GM21528 (cell line): ENCODE results near the gene TAF12.
A peak's percentile ranks its signal among the peaks of the same experiment; 100 is the strongest.
"Not testable (repeated sequence)": the region's sequence is repeated elsewhere in the genome, so short reads cannot be mapped to it uniquely, and the experiment has no call there.

ENCODE experiments used
- ATAC-seq: cut with Tn5 transposase; IDR thresholded peaks from one replicate; pipeline ENCODE4 v1.9.1; 2021; ENCODE audit warnings: mild to moderate bottlenecking, moderate library complexity; ENCODE audit not compliant: unreplicated experiment, low FRiP score

TAF12 gene

DNA sequence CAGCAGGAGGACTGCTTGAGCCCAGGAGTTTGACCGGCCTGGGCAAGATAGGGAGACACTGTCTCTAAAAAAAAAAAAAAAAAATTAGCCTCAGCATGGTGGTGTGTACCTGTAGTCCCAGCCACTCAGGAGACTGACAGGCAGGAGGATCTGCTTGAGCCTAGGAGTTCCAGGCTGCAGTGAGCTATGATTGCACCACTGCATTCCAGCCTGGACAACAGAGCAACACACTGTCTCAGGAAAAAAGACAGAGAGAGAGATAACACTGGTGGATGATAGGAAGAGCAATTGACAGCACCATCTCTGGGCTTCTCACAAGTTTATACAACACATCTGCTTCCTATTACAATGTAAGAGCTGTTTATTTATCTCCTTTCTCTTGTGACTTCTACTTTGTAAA lies 3.2 kb upstream of the TAF12 start:
- ATAC-seq, result no peak

DNA sequence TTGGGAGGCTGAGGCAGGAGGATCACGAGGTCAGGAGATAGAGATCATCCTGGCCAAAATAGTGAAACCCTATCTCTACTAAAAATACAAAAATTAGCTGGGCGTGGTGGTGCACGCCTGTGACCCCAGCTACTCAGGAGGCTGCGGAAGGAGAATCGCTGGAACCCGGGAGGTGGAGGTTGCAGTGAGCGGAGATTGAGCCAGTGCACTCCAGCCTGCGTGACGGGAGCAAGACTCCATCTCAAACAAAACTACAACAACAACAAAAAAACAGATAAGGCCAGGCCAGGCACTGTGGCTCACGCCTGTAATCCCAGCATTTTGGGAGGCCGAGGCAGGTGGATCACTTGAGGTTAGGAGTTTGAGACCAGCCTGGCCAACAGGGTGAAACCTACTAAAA lies 2.5 kb upstream of the TAF12 start:
- not testable (repeated sequence) for ATAC-seq

DNA sequence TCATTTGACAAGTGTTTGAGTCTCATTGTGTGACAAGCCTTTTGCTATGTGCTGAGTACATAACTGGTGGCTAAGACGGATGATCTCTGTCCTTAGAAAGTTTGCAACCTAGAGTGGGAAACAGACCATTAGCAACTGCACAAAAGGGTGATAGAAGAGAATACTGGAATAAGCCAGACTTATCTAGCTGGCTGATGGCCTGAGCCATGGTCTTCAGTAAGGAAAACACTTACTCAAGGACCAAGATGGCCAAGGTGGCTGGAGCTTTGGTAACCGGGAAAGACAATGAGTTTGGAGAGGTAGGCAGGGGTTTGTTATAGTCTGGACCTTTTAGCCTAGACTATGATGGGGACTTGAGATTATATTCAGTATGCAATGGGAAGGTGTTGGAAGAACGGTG lies 1.6 kb upstream of the TAF12 start:
- no peak for ATAC-seq

- peak; percentile 12 for ATAC-seq
Observed at GRCh38 chr1:28642056-28642846, 616 bp downstream of the TAF12 start.

DNA sequence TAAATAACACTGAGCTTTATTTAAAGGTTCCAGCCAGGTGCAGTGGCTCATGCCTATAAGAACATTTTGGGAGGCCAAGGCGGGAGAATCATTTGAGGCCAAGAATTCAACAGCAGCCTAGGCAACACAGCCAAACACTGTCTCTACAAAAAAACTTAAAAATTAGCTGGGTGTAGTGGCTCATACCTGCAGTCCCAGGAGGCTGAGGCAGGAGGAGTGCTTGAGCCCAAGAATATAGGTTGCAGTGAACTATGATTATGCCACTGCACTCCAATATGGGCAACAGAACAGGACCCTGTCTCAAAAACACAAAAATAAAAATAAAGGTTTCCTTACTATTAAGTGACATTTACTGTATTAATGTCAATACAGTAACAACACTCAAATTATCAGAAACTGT lies 2.1 kb downstream of the TAF12 start:
- no peak for ATAC-seq

DNA sequence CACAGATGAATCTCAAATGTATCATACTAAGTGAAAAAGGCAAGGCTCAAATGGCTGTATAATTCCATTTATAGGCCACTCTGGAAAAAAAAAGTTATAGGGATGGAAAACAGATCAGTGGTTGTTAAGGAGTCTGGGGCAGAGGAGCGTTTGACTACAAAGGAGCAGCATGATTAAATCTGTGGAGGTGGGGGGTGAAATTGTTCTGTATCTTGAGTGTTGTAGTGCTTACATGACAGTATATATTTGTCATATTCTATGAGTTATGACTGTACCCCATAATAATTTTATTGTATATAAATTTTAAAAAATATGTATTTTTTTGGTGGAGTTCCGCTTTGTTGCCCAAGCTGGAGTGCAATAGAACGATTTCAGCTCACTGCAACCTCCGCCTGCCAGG lies 10.3 kb downstream of the TAF12 start:
- ATAC-seq, result no peak

- no peak for ATAC-seq
Observed at GRCh38 chr1:28631713-28632112, 11.2 kb downstream of the TAF12 start.

- ATAC-seq, result no peak
Observed at GRCh38 chr1:28613175-28613574, 29.7 kb downstream of the TAF12 start.

GRCh38 chr1:28606771-28607170 lies 36.1 kb downstream of the TAF12 start:
- ATAC-seq, result no peak

DNA sequence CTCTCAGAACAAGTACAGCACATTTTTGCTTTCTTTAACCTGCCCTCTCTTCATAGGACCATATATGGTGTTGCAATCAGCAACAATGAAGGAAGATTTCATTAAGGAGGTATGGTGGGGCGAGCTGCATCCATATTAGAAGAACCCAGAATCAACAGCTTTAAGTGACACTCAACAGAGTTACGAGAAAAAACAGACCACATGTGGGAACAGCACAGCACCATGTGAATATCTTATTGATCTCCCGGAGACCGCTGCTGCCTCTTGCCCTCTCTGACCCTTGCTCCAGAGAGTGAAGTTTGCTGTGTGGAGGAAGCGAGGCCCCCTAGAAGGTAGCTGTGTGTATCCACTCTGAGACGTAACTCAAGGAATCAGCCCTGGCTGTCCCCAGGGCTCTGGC lies 37.9 kb downstream of the TAF12 start:
- ATAC-seq, result no peak

- no peak for ATAC-seq
Observed at GRCh38 chr1:28604411-28604810, 38.5 kb downstream of the TAF12 start.

- ATAC-seq, result no peak
Observed at GRCh38 chr1:28602536-28603439, 40.1 kb downstream of the TAF12 start.

DNA sequence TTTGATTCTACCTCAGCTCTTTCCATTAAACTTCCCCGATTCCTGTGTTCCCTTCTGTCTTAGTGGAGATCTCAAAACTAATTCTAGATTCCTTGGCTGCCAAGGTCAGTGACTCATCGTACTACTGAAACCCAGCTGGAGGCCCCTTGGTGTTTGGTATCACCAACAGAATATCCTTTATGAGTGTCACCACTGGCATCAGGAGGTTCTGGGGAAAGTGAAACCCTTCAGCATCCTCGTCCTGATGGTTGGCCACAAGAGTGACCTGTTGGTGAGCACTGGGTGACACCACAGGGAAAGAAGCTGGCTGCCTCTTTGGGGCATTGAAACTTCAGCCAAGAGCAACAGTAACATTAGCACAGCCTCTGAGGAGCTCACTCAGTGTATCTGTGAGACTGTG lies 41.2 kb downstream of the TAF12 start:
- ATAC-seq, result no peak

DNA sequence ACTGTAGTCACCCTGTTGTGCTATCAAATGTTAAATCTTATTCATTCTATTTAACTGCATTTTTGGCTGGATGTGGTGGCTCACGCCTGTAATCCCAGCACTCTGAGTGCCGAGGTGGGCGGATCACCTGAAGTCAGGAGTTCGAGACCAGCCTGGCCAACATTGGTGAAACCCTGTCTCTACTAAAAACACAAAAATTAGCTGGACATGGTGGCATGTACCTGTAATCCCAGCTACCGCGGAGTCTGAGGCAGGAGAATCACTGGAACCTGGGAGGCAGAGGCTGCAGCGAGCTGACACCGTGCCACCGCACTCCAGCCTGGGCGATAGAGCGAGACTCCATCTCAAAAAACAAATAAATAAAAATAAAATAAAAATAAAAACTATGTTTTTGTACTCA lies 46.6 kb downstream of the TAF12 start:
- not testable (repeated sequence) for ATAC-seq

GRCh38 chr1:28595412-28596191 lies 47.3 kb downstream of the TAF12 start:
- no peak for ATAC-seq

- ATAC-seq, result not testable (repeated sequence)
Observed at GRCh38 chr1:28594686-28595411, 48.0 kb downstream of the TAF12 start.

DNA sequence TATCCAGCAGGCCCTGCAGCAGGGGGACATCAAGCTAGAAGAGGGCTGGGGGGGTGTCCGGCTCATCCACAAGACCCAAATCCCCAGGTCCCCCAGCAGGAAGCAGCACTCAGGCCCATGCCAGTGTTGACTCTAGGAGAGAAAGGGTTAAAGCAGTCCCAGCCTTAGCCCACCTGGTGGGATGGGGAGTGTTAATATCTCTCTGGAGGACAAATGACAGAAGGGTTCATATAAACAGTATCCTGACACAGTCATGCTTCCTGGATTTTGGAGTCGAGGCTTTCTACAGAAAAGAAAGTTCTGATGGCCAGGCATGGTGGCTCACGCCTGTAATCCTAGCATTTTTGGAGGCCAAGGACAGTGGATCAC lies 48.9 kb downstream of the TAF12 start:
- not testable (repeated sequence) for ATAC-seq

DNA sequence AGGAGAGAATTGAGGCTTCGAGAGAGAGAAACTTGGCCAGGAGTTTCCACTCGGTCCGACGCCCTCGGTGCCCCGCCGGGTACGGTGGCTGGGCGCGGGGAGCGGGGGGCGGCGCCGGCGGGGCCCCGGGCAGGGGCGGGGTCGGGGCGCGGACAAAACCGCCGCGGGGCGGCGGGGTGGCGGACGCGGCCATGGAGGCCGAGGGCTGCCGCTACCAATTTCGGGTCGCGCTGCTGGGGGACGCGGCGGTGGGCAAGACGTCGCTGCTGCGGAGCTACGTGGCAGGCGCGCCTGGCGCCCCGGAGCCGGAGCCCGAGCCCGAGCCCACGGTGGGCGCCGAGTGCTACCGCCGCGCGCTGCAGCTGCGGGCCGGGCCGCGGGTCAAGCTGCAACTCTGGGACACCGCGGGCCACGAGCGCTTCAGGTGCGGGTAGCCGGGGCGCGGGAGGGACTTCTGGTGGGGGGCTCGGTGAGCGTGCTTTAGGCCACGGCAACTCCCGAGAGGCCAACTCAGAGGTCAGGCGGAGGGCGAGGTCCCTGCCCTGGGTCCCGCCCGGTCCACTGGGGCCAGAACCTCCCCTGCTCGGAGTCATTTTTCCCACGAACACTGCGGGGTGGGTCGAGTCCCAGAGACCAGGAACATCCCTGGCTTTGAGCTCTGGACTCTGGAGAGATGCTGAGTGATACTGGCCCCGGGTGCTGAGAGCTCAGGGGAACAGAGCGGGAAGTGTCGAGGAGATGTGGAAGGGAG lies 50.4 kb downstream of the TAF12 start:
- ATAC-seq, result no peak

- no peak for ATAC-seq
Observed at GRCh38 chr1:28591708-28592320, 51.1 kb downstream of the TAF12 start, which contains the start of gene RAB42. RAB42 (plus strand) TSS chr1:28592265; CDS start chr1:28592512, 247 bp downstream.
